DMS153 treated with DMSO at 0.1 percent for 48 hours (cell line): ENCODE results near the gene RP2.

Source experiments
- DNase-seq: peaks from one replicate; lab custom pipeline; 2025; ENCODE audit not compliant: unreplicated experiment; lab: John Stamatoyannopoulos, UW

The RP2 gene

DNA sequence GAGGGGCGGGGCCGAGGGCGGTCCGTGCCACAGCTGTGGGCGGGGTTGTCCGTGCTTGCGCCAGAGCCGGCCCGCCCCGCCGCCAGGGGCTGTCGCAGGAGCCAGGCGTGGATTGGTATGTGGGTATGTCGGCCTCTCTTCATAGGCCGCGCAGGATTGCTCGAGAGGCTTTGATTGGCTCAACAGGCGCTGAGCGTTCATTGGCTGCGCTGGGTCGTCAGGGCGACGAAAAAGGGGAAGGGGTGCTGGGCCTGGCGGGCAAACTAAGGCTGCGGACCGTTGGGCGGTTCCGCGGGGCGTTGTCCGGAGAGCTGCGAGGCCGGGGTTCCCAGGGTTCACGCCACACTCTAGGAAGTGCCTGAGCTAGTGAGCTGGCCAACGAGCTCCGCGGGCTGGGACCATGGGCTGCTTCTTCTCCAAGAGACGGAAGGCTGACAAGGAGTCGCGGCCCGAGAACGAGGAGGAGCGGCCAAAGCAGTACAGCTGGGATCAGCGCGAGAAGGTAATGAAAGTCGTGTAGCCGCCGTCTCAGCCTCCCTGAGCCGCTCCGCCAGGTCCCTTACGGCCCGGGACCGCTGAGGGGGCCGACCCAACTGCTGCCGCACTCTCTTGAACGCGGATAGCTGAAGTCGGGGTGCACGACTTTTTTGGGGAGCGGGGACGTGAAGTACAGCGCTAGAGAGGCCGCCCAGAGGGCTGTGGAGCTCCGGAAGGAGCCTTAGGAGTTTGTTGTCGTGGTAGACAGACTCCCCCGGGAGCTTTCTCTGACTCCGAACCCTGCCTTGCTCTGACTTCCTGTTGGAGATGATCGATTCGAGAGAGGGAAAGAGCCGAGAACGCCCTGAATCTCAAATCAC, at the start of gene RP2:
TSS of gene RP2 (plus strand) at position 343 of the 857 bp plus-strand sequence. CDS start at position 401, 58 bp downstream.
- DNase-seq = peak; percentile 55

DNA sequence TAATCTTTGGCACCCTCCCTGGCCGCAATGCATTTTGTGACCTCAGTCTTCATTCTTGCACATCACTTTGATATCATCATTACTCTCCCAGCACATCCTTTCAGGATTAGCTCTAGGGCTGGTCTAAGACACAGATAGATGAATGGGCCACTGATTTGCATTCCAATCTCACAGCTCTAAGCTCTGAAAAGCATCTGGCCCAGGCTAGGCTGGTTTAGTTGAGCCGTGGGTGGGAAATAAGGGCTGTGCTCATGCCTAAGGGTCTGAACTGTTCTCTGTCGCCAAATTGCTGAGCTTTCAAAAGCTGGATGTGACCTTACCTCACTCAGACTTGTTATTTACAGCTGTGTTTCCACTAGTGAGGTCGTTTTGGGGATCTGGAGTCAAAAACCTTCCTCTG, 47.9 kb upstream of the RP2 start:
- no peak for DNase-seq

DNA sequence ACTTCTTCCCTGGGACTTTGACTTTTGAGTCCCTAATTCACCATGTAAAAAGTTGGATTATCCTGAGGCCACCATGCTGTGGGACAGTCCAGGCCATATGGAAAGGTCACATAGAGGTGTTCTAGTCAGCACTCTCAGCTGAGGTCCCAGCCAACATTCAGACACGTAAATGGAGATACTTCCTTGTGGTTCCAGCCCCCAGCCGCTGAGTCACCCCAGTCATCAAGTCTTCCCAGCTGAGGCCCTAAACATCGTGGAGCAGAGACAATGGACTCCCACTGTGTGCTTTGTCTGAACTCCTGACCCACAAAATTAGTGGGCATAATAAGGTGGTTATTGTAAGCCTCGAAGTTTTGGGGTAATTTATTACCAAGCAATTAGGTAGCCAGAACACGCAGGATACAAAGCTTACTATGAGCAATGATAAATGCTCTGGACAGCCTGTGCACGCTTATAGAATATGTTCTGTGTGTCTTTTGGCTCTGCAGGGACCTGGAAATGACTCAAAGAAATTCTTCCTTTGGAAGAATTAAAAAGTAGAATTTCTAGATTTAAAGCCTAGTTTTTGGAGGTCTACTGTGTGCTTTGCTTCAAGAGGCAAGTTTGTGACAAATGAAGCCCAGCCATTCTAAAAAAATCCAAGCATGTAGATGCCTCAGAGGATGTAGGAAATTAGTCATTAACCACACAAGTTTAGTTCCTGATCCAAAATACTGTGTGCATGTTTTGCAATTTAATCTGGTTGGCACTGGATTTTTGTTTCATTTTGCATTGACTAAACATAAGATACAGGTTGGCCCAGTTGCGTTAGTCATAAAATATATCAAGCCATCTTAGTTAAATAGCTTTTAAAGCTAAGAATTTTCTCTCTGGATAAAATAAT, 44.7 kb upstream of the RP2 start:
- no peak for DNase-seq

DNA sequence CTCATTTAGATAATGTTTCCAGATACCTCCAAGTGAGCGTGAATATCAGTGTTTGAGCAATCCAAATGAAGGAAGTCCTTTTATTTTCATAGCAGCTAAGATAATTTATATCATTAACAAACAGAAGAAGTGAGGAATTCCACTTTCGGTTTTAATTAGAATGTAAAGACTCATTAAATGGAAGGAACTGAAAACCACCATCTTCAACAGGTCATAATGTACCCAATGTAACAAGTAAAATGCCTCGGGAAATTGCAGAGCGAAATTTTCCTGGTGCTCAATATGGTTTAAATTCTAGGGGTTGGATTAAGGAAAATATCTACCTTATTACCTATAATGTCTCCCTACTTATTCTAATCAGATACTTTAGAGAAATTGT, 44.0 kb upstream of the RP2 start:
- DNase-seq = no peak

DNA sequence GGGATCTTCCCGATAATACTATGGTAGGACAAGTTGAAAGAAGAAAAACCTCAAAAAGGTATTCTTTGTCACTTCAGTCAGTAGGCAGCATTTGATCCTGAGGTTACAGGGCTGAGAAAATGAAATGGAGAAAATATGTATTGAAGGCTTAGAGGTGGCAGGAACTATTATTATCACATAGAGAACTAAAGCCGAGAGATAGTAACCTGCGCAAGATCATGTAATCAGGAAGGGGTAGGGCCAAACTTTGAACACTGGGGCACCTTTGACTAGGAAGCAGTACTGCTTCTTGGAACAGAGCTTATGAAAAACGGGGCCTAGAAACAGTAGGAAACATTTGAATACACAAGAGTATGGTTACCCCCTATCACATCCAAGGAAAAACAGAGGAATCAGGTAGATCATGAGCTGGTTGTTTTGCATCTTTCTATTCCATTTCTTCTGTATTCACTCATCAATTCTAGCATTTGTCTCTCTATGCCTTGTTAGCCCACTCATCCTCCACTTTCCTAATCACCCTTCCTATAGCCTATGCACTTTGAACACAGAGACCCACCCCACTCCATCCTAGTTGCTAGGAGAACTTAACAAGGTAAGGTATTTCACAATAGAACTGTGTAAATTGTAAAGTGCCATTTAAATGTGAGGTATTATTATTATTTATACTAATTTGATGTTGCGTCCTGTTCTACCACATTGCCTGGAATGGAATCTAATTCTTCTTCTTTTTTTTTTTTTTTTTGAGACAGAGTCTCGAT, 43.3 kb upstream of the RP2 start:
- DNase-seq = no peak

DNA sequence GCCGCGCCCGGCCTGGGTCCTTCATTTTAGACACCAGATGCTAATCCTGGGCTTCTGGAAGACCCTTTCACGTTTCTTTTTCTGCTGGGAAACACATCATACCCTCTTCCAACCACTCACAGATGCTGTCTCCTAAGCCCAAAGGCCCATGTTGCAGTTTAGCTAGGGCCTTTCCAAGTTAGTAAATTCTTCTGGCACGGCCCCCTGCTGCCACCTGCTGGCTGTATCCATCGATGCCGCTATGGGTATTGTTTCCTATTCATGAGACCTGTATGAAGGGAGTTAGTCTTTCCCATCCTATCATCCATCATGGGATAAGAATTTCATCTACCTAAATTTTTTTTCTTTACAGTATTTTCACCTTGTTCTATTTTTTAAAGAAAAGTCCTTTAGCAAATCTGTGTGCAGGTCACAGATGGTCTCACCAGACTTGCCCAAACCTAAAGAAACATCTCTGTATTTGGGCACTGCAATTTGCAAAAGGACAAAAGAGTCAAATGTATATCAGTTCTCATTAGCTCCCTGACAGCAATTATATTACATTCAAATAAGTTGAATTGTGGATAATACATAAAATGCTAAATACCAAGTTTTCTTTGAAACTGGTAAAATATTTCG, 40.2 kb upstream of the RP2 start:
- DNase-seq = peak; percentile 2

DNA sequence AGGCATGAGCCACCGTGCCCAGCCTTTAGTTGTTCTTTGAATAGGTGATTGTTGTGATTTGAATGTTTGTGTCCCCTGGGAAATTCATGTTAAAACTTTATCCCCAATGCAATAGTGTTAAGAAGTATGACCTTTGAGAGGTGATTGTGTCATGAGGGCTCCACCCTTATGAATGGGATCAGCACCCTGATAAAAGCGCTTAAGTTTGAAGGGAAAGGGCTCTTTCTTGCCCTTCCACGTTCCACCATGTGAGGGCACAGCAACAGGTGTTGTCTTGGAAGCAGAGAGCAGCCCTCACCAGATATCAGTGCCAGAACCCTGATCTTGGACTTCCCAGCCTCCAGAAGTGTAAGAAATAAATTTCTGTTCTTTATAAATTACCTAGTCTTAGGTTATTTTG, 33.7 kb upstream of the RP2 start:
- DNase-seq = no peak

DNA sequence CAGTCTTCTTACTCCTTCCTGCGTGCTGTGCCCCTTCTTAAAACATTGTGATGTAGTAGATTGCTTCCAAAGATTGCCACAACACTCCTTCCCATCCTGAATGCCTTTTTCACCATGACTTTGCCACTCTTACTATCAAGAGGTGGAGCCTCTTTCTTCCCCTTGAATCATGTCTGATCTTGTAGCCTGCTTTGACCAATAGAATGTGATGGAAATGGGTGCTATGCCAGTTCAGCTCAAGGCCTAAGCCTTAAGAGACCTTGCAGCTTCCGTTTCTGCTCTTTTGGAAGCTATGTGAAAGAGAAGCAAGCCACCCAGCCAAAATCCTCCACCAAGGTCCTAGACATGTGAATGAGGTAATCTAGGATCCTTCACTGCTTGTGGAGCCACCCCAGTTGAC, 31.6 kb upstream of the RP2 start:
- DNase-seq = no peak

DNA sequence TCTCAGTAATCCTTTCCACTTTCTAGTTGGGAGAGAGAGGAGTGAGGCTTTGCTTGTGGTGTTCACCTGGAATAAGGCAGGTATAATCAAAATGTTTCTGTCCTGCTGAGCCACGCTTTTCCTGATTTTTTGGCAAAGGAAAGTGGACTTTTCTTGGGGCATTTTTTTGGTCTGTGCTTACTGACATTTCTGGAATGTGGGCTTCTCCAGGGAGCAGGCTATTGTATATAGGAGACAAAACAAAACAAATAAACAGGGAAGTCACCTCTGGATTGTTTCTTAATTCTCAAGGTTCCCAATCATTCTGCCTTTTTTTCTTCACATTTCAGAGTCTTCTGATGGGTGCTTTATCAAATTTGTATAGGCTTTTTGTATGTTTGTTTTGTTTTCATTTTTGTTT, 25.7 kb upstream of the RP2 start:
- no peak for DNase-seq

DNA sequence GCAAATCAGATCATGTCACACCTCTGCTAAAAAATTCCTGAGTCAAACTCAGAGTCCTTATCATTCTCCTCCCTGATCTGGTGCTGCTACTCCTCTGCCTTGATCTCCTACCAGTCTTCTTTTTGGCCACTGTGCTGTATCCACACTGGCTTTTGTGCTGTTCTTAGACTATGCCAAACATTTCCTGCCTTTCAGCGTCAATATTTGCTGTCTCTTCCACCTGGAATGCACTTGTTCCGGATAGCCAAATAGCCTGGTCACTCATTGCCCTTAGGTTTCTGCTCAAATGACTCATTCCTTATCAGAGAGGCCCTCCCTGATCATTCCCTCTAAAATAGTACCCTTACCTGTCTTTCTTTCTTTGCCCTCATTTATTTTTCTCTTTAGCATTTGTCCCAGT, 24.4 kb upstream of the RP2 start:
- DNase-seq = no peak

DNA sequence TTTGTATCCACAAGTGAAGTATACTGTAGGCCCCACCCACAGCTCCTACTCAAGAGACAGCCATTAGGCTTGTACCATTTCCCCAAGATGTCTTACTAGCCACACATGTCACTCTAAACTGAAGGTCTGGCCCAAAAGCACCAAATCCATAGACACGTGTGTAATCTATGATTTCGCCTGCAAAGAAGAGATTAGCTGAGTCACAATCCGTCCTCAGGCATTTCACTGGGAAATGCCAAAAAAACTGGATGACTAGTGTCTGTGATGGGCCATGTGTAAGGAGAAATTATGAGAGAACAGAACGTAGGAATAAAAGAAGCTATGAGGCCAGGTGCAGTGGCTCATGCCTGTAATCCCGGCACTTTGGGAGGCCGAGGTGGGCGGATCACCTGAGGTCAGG, 21.9 kb upstream of the RP2 start:
- DNase-seq = no peak

DNA sequence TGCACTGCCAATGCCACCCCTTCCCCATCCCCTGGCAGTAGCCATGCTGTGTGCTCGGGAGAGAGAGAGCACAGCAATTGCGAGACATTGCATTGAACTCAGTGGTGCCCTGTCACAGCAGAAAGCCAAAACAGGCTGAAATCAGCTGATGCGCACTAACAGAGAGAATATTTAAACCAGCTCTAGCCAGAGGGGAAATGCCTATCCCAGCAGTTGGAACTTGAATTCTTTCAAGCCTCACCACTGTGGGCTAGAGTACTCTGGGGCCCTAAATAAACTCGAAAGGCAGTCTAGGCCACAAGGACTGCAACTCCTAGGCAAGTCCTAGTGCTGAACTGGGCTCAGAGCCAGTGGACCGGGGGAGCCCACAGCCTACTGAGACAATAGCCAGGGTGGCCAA, 17.7 kb upstream of the RP2 start:
- no peak for DNase-seq

DNA sequence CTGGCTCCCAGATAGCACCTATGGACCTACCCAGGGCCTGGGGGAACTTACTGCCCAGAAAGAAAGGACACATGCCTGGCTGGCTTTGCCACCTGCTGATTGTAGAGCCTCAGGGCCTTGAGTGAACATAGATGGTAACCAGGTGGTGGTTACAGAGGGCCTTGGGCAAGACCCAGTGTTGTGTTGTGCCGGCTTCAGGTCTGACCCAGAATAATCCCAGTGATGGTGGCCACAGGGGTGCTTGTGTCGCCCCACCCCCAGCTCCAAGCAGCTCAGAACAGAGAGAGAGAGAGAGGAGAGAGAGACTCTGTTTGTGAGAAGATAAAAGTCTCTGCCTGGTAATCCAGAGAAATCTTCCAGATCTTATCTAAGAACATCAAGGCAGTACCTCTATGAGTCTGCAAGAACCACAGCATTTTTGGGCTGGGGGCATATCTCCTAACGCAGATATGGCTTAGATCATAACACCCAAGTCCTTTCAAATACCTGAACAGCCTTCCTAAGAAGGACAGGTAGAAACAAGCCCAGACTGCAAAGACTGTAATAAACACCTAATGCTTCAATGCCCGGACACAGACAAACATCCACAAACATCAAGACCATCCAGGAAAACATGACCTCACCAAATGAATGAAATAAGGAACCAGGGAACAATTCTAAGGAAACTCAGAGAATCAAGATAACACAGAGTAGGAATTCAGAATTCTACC, 16.3 kb upstream of the RP2 start:
- DNase-seq = no peak

DNA sequence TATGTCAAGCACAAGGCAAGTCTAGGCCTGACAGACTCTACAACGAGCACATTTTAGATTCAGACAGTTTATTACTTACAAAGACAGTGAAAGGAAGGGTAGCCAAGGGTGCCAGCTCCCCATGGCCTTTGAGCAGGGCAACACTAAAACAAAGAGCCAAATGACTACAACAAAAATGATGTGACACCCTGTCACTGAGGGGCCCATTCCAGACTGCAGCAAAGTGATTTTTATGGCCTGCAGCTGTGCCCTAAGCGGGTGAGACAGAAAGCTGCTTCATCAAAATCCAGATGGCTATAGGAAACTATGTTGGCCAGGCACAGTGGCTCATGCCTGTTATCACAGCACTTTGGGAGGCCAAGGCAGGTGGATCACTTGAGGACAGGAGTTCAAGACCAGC, 13.4 kb upstream of the RP2 start:
- DNase-seq = no peak

DNA sequence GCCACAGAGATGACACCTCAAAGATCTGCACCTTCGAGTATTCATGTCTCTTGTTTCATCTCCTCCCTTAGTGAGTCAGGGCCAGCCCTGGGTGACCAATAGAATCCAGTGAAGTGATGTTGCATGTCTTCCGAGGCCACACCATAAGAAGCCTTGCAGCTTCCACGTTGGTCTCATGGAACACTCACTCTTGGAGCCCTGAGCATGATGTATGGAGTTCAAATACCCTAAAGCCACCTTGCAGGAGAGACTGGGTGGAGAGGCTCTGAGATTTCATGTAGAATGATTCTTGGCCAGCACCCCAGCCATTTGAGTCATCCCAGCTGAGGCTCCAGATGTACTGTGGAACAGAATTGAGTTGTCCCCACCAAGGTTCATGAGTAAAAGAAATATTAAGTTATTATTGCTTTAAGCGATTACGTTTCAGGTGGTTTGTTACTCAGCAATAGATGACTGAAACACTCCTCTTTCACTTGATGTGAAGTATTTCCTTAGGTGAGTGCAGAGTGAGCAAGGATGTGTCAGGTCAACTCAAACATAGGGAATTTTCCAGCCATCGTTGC, 5.0 kb upstream of the RP2 start:
- no peak for DNase-seq

DNA sequence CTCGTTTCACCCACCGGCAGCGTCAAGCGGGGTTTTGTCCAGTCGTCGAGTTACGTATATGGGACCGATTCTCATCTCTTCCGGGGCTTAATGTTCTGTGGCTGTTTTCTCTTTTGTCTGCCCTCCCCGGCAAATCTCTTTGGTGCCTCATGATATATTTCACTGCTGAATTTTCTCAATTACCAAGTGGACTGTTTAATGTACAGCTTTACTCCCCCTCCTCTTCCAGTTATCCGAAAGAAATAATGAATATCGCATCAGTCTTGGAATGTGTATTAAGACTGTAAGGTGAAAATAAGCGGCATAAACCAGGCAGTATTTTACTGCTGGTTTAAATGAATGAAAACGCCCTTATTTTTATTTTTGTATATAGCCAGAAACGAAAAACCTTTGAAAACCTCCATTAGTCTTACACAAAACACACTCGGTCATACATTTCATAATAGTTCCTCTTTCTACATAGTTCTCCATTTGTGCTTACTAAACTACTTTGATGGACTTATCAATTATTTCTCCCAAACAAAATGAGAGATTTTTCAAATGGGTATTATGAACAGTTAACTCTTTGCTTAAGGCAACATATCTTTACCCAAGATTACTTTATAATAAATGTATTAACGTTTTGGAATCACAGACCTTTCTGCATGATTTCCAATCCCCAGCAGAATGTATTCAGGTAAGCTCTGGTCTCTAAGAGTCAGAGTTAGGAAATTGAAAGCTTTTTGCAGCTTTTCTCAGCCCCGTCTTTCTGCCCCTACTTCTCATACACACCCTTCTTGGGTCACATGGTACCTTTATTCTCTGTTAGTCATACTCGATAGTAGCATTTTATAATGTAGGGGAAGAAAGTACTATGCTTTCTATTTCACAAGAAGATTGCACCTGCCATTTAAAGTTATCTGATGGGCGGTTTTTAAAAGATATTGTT, 979 bp downstream of the RP2 start:
- no peak for DNase-seq

DNA sequence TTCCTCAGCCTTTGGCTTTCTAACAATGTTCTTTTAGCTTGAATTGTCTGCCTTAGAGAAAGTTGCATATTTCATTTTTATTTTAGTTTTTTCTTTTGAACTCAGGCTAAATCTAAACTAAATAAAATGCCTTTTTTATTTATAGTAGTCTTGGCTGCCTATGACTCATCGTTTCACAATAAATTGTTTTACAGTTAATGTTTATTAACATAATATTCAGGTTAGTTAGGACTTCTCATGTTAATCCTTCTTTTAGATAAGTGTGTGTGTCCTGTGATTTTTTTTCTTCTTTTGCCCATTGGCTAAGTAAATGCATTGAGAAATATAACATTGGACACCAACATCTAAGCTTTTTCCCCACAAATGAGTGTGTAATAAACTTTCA, 1.6 kb downstream of the RP2 start:
- DNase-seq = no peak

DNA sequence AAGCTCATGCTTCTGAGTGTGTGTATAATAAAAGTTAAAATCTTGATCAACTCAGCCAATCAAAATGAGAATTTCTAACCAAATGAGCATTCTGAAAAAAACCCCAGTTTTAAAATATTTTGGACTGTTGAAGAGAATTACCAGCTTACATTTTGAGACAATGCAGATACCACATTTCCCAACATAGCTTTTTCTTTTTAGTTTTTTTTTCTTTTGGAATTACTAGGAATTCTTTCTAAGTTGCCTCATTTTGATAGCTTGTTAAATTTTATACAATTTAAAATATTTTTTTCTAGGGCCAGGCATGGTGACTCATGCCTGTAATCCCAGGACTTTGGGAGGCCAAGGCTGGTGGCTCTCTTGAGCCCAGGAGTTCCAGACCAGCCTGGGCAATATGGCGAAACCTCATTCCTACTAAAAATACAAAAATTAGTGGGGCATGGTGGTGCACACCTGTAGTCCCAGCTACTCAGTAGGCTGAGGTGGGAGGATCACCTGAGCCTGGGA, 2.2 kb downstream of the RP2 start:
- no peak for DNase-seq

DNA sequence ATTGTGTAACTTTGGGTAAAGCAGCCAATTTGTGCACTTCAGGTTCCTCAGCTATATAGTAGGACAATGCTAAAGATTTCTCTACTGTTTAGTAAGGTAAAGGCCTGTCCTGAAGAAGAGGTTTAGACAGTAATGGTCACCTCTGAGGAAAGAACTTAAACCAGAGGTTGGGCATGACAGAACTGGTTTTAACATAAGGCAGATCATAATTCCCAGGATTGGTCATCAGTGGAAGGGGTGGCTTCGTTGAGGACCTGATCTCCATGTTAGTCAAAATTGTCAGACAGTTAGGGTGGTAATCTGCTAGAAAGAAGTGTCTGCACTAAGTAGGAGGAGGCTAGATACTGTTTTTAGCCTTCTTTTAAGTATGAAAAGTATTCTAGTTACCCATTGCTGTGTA, 4.1 kb downstream of the RP2 start:
- no peak for DNase-seq
